HG03108 (cell line): Measurements from ENCODE around the gene SYNE1.
A peak's percentile ranks its signal among the peaks of the same experiment; 100 is the strongest.
"Not testable (repeated sequence)": the region's sequence is repeated elsewhere in the genome, so short reads cannot be mapped to it uniquely, and the experiment has no call there.

Experiments
- ATAC-seq: cut with Tn5 transposase; IDR thresholded peaks from one replicate; pipeline ENCODE4 v1.9.1; 2021; ENCODE audit warnings: moderate library complexity; ENCODE audit not compliant: unreplicated experiment

The SYNE1 gene

DNA sequence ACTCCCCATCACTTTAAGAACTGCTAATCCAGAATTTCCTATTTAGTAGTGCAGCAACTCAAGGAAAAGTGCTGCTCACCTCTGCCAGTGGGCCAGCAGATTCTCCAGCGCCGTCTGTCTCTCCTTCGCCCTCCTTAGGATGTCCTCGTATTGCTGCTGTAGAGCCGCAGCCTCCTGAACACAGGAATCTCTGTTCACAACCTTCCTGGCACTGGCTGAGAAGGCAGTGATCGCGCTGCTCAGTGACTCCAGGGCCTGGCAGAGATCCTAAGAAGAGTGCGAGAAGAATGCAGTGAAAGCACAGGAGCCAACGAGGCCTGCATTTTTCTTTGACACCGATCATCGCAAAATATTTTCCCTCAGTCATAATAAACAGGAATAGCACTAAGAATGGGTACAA, 209.0 kb downstream of the SYNE1 start:
- ATAC-seq: no peak

DNA sequence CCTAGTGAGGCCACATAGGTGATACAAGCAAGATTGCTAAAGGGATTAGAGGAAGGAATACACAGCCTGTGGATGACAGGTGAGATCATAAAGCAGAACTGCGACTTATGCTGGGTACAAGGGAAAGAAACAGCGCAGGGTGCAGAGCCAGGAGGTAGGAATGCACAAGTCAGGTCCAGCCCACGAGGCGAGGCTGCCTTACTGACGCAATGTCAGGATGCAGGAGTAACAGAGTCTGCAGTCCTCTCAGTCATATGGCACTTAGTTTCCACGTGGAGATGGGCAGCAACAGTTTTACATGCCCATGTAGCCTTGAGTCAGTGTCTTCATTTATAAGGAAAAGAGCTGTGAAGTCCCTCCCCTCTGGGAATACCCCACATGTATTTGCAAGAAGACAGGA, 210.9 kb downstream of the SYNE1 start:
- no peak for ATAC-seq

DNA sequence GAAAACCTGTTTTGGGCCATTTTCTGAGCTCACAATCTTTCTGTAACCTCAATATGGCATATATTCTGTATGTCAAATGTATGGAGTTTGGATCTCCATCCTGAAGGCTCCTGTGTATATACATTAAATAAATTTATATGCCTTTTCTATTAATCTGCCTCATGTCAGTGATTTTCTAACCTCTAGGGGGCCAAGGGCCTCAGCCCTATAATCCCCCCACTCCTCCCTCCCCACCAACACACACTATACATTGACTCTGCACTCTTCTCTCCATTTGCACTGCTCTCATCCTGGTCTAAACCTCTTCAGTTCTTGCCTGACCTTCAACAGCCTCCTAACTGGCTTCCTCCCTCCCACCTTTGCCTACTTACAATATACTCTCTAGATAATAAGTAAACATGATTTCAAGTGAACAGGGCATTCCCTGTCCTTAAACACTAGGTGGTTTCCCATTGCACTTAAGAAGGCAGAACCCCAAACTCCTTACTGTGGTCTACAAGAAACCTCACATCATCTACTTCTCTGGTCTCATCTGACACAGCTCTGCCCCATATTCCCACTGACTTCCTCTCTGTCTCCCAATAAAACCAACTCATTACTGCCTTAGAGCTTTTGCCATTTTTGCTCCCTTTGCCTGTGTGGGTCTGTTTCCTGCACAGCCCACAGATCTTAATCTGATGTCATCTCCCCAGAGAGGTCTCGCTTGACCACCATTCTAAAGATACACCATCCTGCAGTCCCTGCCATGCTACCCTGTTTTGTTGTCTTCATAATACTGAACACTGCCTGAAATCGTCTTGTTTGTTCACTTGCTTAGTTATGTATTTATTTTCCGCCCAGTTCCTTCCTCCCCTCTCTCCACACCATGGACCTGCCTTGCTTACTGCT, 213.7 kb downstream of the SYNE1 start:
- peak; percentile 75 for ATAC-seq

DNA sequence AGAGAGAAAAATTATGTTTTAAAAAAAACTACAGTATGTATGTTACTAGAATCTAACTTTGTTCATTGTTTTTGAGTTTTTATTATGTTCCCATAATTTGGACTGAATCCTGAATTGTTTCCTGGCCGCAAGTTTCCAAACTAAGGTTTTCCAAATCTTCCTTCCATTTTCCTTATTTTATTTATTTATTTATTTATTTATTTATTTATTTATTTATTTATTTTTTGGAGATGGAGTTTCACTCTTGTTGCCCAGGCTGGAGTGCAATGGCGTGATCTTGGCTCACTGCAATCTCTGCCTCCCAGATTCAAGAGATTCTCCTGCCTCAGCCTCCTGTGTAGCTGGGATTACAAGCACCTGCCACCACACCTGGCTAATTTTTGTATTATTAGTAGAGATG, 215.7 kb downstream of the SYNE1 start:
- ATAC-seq: not testable (repeated sequence)

DNA sequence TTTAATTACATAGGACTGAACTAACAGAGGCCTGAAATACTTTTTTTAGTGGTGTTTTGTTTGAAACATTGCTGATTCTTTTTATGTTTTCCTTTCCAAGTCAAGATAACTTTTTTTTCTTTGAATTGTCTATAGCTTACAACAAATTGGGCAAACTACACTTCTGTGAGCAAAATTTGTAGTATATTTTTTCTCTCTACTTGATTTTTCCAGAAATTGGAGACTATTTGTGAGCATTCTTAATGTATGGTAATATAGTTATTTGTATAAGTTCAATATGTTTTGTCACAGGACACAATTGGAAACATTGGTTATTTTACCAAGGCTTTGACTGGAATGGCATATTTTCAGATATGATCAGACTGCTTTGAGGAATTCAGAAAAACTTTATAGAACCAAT, 216.5 kb downstream of the SYNE1 start:
- no peak for ATAC-seq

DNA sequence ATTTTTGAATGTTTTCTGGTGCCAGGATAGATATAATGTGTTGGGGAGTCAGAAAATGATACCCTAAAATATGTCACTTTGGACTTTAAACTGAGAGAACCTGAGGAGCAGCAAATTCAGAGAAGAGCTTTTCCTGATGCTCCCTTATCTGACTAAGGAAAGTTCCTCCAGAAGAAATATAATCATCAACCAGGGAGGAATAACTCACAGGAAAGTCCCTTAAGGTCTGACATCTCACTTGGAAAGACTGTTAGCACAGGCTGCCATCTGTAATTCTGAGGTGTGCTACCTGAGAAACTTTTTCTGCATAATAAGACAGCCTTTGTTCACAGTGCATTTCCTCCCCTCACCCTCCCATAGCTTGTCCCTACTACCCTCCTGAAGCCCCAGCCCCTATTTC, 218.6 kb downstream of the SYNE1 start:
- no peak for ATAC-seq

DNA sequence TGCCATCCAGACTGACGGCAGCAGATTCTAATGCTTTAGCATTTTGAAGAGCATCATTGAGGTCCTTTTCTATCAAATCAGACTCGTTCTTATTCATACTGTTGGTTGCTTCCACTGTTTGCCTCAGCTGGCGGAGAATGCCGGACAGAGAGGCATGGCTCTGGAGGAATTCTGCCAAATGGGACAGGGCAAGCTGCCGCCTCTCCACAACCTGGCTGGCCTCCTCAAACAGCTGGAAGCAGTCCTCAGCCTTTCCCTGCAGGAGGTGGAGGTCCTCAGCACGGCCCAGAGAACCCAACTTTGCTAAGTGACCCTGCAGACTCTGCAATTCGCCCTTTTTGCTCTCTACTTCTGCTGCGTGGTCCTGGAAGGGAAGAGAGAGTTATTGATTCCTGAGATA, 220.5 kb downstream of the SYNE1 start:
- no peak for ATAC-seq

DNA sequence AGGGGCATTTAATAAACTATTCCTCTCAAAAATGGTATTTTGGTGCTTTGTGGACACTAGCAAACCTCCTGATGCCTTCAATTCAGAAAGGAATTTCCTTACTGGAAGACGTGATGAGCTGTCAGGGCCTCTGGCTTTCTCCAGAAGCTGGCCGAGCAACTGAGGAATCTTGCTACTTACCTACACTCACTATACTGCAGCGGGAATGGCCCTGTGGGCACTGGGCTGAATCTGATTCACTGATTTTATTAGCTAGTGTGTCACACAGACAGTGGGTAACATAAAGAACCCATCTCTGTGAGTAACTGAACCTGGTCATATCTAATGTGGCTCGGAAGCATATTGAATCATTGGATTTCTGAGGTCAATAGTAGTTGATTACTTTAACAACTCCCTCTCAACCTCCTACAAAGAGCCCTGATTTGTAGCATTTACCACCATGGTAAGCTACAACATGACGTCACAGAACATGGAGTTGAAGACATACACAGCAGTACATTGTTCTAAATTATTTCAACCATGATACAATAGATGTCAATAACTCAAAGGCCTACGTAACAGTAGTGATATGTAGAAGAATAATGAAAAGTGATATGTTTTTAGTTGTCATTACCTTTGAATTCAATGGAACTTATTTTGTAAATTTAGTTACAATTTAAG, 232.1 kb downstream of the SYNE1 start:
- no peak for ATAC-seq

DNA sequence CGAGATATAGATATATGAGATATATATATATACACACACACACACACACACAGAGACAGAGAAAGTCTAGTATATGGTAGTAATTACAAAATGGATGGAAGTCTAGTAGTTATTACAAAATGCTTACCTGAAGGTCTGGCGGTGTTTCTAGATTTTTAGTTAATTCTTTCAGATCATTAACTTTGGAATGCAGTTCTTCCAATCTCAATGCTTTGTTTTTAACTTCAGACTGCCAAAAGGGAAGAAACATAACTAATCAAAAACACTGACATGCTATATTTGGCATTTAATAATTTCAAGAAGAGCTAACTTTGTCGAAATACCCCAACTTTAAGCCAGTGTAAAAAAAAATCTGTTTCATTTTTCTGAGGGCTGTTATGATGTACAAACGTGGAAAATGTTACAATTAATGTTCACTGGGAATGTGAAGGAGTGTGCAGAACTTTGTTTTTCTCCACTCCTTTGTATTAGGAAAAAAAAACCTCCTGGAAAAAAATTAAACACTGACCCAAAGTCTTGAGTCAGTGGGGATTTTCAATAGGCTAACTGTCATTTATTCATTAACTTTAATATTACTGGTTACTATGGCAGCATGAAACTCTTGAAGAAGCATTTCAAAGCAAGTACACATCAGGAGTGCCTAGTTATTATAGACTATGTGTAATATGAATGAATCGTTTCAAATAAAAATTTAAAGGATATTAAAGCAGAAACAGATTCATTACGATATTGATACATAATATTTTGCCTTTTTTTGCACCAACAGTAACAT, 232.9 kb downstream of the SYNE1 start:
- ATAC-seq: peak; percentile 63

DNA sequence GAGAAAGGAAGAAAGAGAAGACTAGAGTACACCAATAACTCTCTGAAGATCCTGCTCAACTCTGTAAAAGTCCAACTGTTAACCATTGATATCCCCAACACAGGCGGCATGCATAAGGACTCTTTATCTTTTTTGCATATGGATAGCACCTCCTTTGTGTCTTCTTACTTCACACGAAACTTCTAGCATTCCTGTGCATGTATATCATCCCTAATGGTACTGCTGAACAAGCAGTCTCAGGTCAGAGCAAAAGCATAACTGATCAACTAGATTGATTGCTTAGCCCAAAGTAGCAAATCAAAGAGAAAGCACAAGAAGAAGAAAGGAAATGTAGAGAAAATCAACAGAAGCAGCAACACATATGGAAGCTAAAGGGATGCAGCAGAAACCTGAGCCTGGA, 234.4 kb downstream of the SYNE1 start:
- ATAC-seq: no peak

DNA sequence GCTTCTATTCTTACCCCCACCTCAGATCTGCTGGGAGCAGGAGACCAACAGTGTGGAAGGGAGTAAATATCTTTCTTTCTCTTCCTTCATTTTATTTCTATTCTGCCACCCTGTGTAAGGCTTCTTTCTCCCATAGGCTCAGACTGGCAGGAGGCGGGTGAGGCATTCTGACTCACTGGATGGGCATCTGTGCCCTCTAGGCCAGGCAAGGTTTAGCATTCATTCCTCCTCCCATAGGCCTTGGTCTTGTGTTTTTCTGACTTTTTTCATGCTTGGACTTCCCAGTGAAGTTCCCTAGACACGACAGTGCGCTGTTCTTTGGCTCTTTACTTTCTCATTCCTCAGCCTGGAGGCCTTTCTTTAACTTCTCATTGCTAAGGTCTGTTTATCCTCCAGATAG, 235.2 kb downstream of the SYNE1 start:
- no peak for ATAC-seq

DNA sequence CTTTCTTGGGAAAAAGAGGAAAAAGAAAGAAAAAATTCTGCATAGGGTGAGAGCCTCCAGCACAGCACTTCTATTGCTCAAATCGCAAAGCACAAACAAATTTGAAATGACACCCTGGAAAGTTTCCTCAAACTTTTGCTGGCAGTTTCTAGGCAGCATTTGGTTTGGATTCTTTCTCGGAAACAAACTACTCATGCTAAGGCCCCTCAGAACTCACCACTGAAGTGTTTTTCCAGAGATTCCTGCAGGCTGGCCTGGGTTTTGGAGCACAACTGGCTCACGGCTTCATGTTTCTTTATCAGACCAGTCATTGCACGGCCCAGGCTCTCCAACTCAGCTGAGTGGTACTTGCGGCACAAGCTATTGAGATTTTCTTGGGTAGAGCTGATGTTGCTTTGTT, 237.8 kb downstream of the SYNE1 start:
- ATAC-seq: no peak

DNA sequence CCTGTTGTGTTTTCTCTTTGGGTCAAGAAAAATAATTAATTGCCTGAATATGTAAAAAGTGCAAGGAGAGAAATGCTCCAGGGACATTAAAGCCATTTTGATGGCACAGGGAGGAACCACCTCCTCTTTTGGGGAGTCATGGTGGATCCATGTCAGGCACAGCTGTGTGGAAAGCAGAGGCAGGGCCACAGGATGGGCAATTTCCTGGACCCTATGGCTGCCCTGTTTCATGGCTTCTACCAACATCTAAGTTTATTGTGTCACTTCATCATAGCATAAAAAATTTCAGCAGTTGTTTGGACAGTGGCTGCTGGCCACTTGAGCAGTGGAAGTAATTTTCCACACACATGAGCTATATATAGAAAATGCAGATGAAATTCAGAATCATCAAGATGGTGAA, 238.2 kb downstream of the SYNE1 start:
- no peak for ATAC-seq

DNA sequence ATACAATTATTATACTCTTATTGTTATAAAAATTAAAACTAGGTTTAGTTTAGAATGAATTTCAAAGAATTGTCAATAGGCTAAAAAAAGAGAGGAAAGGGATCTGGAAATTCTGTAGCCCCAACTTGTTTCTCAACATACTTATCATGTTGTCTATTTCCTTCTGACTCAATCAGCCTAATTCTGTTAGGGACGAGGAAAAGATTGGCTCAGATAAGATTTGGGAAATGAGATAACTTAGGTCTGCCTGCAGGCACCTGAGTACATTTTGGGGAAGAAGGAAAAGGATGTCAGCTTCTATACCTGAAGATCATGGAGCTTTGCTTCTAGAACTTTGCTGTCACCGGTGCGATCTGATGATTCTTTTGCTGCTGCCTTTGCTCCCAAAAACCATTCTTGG, 238.8 kb downstream of the SYNE1 start:
- ATAC-seq: no peak

DNA sequence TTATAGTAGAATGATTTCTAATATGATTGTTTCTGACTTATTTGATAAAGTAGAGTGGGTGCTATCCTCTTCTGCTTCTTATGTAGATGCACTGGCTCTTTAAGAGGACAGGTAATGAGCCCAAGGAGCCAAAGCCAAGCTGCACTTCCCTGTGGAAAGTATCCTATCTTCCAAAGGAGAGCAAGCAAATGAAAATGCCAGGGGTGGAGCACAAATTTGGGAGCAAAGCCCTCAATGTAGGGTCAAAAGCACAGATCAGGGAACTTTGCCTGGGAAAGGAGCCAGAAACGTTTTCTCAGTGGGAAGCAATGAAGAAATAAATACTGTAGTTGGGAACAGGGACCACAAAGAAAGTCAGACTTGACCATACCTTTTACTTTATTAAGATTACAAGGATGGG, 242.9 kb downstream of the SYNE1 start:
- no peak for ATAC-seq

DNA sequence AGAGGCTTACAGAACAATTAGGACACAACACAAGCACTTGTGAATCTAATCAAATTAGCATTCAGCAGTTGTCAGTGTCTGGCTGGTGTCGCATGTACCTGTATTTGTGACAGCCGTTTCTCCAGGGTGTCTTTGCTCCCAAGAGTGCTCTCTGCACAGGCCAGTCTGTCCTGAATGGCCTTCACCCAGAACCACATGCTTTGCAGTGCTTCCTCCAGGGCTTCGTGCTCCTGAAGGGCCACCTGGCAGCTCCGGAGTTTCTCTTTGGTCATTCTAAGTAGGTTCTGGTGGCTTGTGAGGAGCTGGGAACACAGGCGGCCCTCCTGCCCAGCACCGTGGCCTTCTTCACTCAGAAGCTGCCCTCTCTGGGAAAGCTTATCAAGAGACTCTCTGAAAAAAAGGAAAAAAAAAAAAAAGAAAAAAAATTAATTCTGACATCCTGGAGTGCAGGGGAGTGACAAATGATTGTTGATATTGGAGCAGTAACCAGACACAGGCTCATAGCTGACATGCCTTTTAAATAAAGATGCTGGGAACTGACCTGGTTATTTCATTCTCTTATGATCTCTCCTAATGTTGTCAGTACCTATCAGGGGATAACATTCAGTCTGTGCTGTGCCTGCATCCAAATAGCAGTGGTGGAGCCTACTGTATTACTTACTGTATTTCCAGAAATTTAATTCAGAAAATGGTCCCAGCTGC, 245.8 kb downstream of the SYNE1 start:
- ATAC-seq: no peak

DNA sequence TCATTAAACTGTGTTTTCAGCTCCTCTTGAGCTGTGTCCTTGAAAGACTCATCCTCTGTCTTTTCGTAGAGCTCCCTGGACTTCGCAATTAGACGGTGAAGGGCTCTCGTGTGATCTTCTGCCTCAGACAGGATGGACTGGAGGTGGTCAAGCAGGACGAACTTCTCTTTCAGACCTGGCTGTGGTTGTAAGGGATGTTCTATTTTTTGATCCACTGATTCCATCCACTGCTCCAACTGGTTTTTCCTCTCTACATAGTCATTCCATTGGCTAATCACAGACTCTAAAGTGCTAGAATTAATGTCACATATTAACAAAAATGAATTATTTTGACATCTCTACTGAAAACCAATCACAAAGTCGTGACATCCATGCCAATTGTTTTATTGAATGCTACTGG, 250.1 kb downstream of the SYNE1 start:
- no peak for ATAC-seq

DNA sequence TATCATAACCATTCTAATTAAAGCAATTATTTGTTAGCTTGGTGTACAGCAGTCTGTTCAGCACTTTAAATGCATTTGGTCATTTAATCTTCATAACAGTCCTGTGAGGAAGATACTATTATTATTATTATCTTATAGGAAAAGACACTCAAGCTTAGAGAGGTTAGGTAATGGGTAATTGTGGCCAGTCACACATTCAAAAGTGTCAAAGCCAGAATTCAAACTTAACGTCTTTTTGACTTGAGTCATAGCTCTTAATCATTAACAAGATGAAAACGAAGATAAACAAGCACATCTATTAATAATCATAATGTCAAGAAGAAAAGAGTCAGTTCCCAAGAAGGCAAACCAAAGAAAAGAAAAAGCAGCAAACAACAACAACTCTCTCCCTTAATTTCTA, 251.0 kb downstream of the SYNE1 start:
- no peak for ATAC-seq

DNA sequence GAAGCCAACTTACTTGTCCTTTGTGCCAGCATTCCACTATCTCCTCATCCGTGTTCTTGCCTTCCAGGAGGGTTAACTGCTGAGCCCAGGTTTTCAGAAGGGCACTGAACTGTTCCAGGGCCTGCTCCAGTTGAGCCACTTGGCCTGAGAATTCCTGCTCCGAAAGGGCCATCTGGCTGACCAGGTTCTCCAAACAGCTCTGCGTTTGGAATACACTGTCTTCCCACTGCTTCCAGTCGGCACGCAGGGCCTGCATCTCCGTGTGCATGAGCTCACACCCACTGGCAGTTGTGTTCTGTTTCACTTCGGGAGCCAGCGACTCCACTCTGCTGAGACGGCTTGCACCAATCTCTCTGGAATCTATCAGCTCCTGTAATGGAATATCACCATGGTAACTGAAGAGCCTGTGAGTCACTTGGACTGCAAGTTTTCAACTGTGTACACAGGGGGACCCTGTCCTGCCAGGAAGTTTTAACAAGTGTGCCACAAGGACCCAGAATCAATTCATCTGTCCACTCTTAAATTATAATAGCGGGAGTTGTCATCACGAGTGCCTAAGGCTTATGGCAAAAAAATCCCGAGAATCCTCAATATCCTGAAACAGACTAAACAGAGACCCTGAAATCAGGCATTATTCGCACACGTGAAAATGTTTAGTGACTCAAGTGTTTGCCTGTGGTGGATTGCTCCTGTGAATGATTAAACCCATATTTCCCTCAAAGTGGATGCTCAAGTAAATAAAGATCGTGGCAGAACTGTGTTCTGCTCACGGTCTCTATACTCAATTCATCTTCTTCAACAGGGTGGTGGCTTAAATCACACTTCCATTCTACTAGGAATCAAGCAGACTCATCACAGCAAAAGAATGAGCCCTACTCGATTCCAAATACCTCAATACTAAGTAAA, 255.9 kb downstream of the SYNE1 start:
- ATAC-seq: no peak

DNA sequence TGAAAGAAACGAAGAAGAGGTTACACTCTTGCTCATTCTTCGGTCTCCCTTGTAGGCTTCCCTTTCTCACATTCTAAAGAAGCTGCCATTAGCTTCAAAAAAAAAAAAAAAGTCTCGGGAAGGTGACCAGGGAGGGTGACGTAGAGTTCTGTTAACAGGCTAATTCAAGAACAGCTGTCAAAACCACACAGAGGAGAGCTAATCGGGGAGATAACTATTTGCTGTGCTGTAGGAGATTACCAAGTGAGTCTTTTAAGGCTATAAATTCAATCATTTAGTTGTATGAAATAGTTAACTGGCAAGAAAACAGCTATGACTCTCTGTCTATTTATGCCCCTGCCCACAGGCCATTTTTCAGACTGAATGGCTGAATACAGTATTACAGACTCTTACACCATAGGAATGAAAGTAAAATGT, 256.8 kb downstream of the SYNE1 start:
- no peak for ATAC-seq
